K562 (cell line): ENCODE data around the gene MRPS18B. TPM values are rescaled to one million over a fixed set of nuclear protein-coding genes. Genes with fewer than 3 reads are reported as not detected.

ENCODE experiments used
- ATF4 ChIP-seq: fragments of 450-650 bp; formaldehyde crosslinking; IDR thresholded peaks from 2 replicates; pipeline ENCODE4 v1.4.0; 2022; ENCODE audit warnings: mild to moderate bottlenecking, moderate library complexity
- CREBBP ChIP-seq: IDR thresholded peaks from one replicate; pipeline ENCODE4 v1.6.1; 2012; ENCODE audit warnings: low read depth, mild to moderate bottlenecking, control low read depth, inconsistent platforms, low read length
- CTBP1 ChIP-seq: fragments of 450-650 bp; IDR thresholded peaks from 2 replicates; pipeline ENCODE4 v1.6.1; 2016; ENCODE audit warnings: borderline replicate concordance
- DIDO1 ChIP-seq: fragments of 450-650 bp; IDR thresholded peaks from 2 replicates; pipeline ENCODE4 v1.6.1; 2016; ENCODE audit warnings: low read depth, missing biosample characterization, missing genetic modification characterization
- DMBX1 ChIP-seq: fragments of 250-450 bp; sonication (Bioruptor Pico); IDR thresholded peaks from 2 replicates; pipeline ENCODE4 v1.8.0; 2022; ENCODE audit warnings: inconsistent platforms, mild to moderate bottlenecking, moderate library complexity, borderline replicate concordance
- DPF2 ChIP-seq: fragments of 450-650 bp; IDR thresholded peaks from 2 replicates; pipeline ENCODE4 v1.6.1; 2016
- GATAD2A ChIP-seq: fragments of 450-650 bp; IDR thresholded peaks from 2 replicates; pipeline ENCODE4 v1.6.1; 2017
- KLF1 ChIP-seq: fragments of 450-650 bp; IDR thresholded peaks from 2 replicates; pipeline ENCODE4 v1.6.1; 2016; ENCODE audit warnings: missing genetic modification characterization, missing compliant biosample characterization
- L3MBTL2 ChIP-seq: fragments of 450-650 bp; IDR thresholded peaks from 2 replicates; pipeline ENCODE4 v1.6.1; 2016; ENCODE audit warnings: mild to moderate bottlenecking, moderate library complexity
- MAFF ChIP-seq: IDR thresholded peaks from 2 replicates; pipeline ENCODE4 v1.6.1; 2012; ENCODE audit warnings: low read length, improper control_type of control experiment
- MCM3 ChIP-seq: fragments of 450-650 bp; IDR thresholded peaks from 2 replicates; pipeline ENCODE4 v1.6.1; 2016
- MNT ChIP-seq, 2 experiments: fragments of 450-650 bp; conservative IDR thresholded peaks; 2 replicates each; pipeline ENCODE4 v1.6.1; 2017; ENCODE audit warnings: mild to moderate bottlenecking in 2 of 2, moderate library complexity in 2 of 2
- MTF1 ChIP-seq: fragments of 250-450 bp; sonication (Bioruptor Pico); IDR thresholded peaks from 2 replicates; pipeline ENCODE4 v1.9.0; 2021; ENCODE audit warnings: moderate library complexity, mild to moderate bottlenecking, inconsistent platforms, borderline replicate concordance
- PHF8 ChIP-seq: fragments of 200-600 bp; sonication (generic); IDR thresholded peaks from 2 replicates; pipeline ENCODE4 v1.6.1; 2012; ENCODE audit warnings: mixed run types, mild to moderate bottlenecking, inconsistent platforms, low read length, moderate library complexity, borderline replicate concordance
- RCOR1 ChIP-seq, 2 experiments: IDR thresholded peaks; 2 replicates each; pipeline ENCODE4 v1.6.1; 2012; ENCODE audit warnings: low read depth in 2 of 2, low read length in 2 of 2, borderline replicate concordance in 1 of 2, improper control_type of control experiment in 1 of 2
- RHOXF2B ChIP-seq: fragments of 250-450 bp; sonication (Bioruptor Pico); conservative IDR thresholded peaks from 2 replicates; pipeline ENCODE4 v1.5.1; 2021
- WHSC1 ChIP-seq: IDR thresholded peaks from one replicate; pipeline ENCODE4 v1.6.1; 2012; ENCODE audit warnings: low read length, control low read depth, inconsistent platforms
- ZBTB17 ChIP-seq: fragments of 450-650 bp; formaldehyde crosslinking; IDR thresholded peaks from 2 replicates; pipeline ENCODE4 v1.4.0; 2020; ENCODE audit warnings: mild to moderate bottlenecking
- ZNF280B ChIP-seq: fragments of 250-450 bp; sonication (Bioruptor Pico); IDR thresholded peaks from 2 replicates; pipeline ENCODE4 v1.5.1; 2021; ENCODE audit warnings: mild to moderate bottlenecking
- ZNF347 ChIP-seq: fragments of 450-650 bp; formaldehyde crosslinking; IDR thresholded peaks from 2 replicates; pipeline ENCODE4 v1.4.0; 2020; ENCODE audit warnings: low read depth, mild to moderate bottlenecking, moderate library complexity
- ZNF551 ChIP-seq: fragments of 250-450 bp; sonication (Bioruptor Pico); IDR thresholded peaks from 2 replicates; pipeline ENCODE4 v1.5.0; 2021; ENCODE audit warnings: mild to moderate bottlenecking, moderate library complexity
- ZNF589 ChIP-seq: fragments of 200-800 bp; sonication (Bioruptor generic); IDR thresholded peaks from 2 replicates; pipeline ENCODE4 v1.6.1; 2016; ENCODE audit warnings: low read depth, missing genetic modification characterization, missing compliant biosample characterization
- ZNF778 ChIP-seq: fragments of 450-650 bp; formaldehyde crosslinking; IDR thresholded peaks from 2 replicates; pipeline ENCODE4 v1.4.0; 2020; ENCODE audit warnings: mild to moderate bottlenecking, moderate library complexity
- polyA plus RNA-seq, 8 experiments: library from polyadenylated mRNA; depleted of rRNA in 4 of 8; stranded (reverse) in 5 of 8; unstranded in 3 of 8; fragments of >200 nt; fragmentation: Nextera tagmentation in 2 of 8; fragmentation: Illumina TruSeq in 1 of 8; extraction: Ambion mirVana in 2 of 8; extraction: Trizol in 1 of 8; gene quantifications; 2 replicates each; pipeline versions ENCODE4 v1.2.1 to v1.2.3, GENCODE V29; 2011 to 2014; ENCODE audit warnings: inconsistent platforms in 1 of 8, missing spikeins in 1 of 8
- total RNA-seq, 7 experiments: library from RNA; depleted of rRNA in 6 of 7; stranded (reverse); fragments of >200 nt in 6 of 7; fragmentation: Illumina TruSeq in 2 of 7; extraction: Trizol in 2 of 7; gene quantifications; 2 replicates each; pipeline versions ENCODE4 v1.2.1 to v1.2.3, GENCODE V29; 2011 to 2021; ENCODE audit warnings: low replicate concordance in 1 of 7

MRPS18B gene
- total and polyA plus RNA-seq, 9 of the 15 experiments (the other 6 are each of a cell fraction or from before 2014, with no cell fraction given) = 132 to 383 (median 178) TPM

GRCh38 chr6:30615958-30616810, 1.5 kb upstream of the MRPS18B start (continued):
- peak in 1 of 2 experiments; percentile 10; a peak in 1 of 4 replicates for TF ChIP-seq MNT (conservative IDR thresholded peaks at IDR 0.05)
- peak; percentile 77; the same call in 1 of the 2 replicates for TF ChIP-seq ZBTB17 (CRISPR knock-in tag)
- no peak for TF ChIP-seq ZNF589 (CRISPR knock-in tag)
- TF ChIP-seq ZNF778 (CRISPR knock-in tag) = no peak
- 0 out of 2 replicates have a peak, but pooled peaks have one; percentile 11 for TF ChIP-seq PHF8
- TF ChIP-seq MAFF = peak; percentile 97
- no peak for TF ChIP-seq ZNF280B (CRISPR knock-in tag)
- no peak for TF ChIP-seq CREBBP
- no peak for TF ChIP-seq WHSC1
- no peak for TF ChIP-seq RCOR1 (IDR thresholded peaks at IDR 0.05; ENCODE audit: borderline replicate concordance in 1 of 2, low read depth in 2 of 2, low read length in 2 of 2)
- peak; percentile 63 for TF ChIP-seq CTBP1
- no peak for TF ChIP-seq DPF2
- no peak for TF ChIP-seq ZNF347 (CRISPR knock-in tag)
- no peak for TF ChIP-seq L3MBTL2
- TF ChIP-seq MCM3 = no peak
- TF ChIP-seq KLF1 = no peak
- 0 out of 2 replicates have a peak, but pooled peaks have one; percentile 31 for TF ChIP-seq MTF1 (CRISPR knock-in tag)
- no peak for TF ChIP-seq DMBX1 (CRISPR knock-in tag)
- 0 out of 2 replicates have a peak, but pooled peaks have one; percentile 73 for TF ChIP-seq RHOXF2B (CRISPR knock-in tag)
- no peak for TF ChIP-seq GATAD2A
- TF ChIP-seq ATF4 (CRISPR knock-in tag) = peak; percentile 43; the same call in 1 of the 2 replicates
- TF ChIP-seq DIDO1 = no peak
- TF ChIP-seq ZNF551 (CRISPR knock-in tag) = no peak
